Karpas-422 (cell line): ENCODE data around the gene LSM14B. TPM values are rescaled to one million over a fixed set of nuclear protein-coding genes. Genes with fewer than 3 reads are reported as not detected.

Experiments
- DNase-seq: peaks from one replicate; pipeline ENCODE4 v3.0.0-alpha.2; 2015
- H2AFZ ChIP-seq: fragments of 200-600 bp; sonication (generic); 2 replicates; pipeline ENCODE4 v1.6.1; 2014; ENCODE audit warnings: antibody characterized with exemption, low read length, mixed read lengths
- H3K27ac ChIP-seq: fragments of 200-600 bp; sonication (generic); 2 replicates; pipeline ENCODE4 v1.5.1; 2014; ENCODE audit warnings: mild to moderate bottlenecking, low read length, moderate library complexity
- H3K27me3 ChIP-seq: fragments of 200-600 bp; sonication (generic); 2 replicates; pipeline ENCODE4 v1.6.1; 2014; ENCODE audit warnings: low read length, mixed read lengths
- H3K36me3 ChIP-seq: fragments of 200-600 bp; sonication (generic); 2 replicates; pipeline ENCODE4 v1.6.1; 2014; ENCODE audit warnings: low read length, mixed read lengths; ENCODE audit not compliant: insufficient read depth
- H3K4me1 ChIP-seq: fragments of 200-600 bp; sonication (generic); 2 replicates; pipeline ENCODE4 v1.6.1; 2014; ENCODE audit warnings: mild to moderate bottlenecking, low read length, mixed read lengths
- H3K4me2 ChIP-seq: fragments of 200-600 bp; sonication (generic); 2 replicates; pipeline ENCODE4 v1.6.1; 2014; ENCODE audit warnings: low read length, low read depth, mild to moderate bottlenecking; ENCODE audit not compliant: poor library complexity, severe bottlenecking
- H3K4me3 ChIP-seq: fragments of 200-600 bp; sonication (generic); 2 replicates; pipeline ENCODE4 v1.5.1; 2014; ENCODE audit warnings: mild to moderate bottlenecking, antibody characterized with exemption, low read length, mixed read lengths
- H3K79me2 ChIP-seq: fragments of 200-600 bp; sonication (generic); 2 replicates; pipeline ENCODE4 v1.6.1; 2014; ENCODE audit warnings: mild to moderate bottlenecking, low read length, mixed read lengths
- H3K9ac ChIP-seq: fragments of 200-600 bp; sonication (generic); 2 replicates; pipeline ENCODE4 v1.6.0; 2014; ENCODE audit warnings: low read length
- H3K9me2 ChIP-seq: fragments of 200-600 bp; sonication (generic), shearing (Covaris generic); replicated peaks from 2 replicates; pipeline ENCODE4 v1.6.0; 2014; ENCODE audit warnings: mild to moderate bottlenecking, low read length, moderate library complexity; ENCODE audit not compliant: insufficient read depth
- H3K9me3 ChIP-seq: fragments of 300-700, 200-600 bp; sonication (generic); 2 replicates; pipeline ENCODE4 v1.6.1; 2014; ENCODE audit warnings: low read length, mixed read lengths
- H4K20me1 ChIP-seq: fragments of 200-600 bp; sonication (generic); 2 replicates; pipeline ENCODE4 v1.6.1; 2014; ENCODE audit warnings: mild to moderate bottlenecking, antibody characterized with exemption, low read length, low read depth; ENCODE audit not compliant: insufficient read depth
- total RNA-seq: library from RNA; depleted of rRNA; stranded (reverse); fragments of >200 nt; shearing (Covaris generic); gene quantifications from 2 replicates; pipeline ENCODE4 v1.2.3, GENCODE V29; 2014; ENCODE audit warnings: low replicate concordance

LSM14B gene
- total RNA-seq, 1 experiment from 2014 or later: 16.1 TPM

DNA sequence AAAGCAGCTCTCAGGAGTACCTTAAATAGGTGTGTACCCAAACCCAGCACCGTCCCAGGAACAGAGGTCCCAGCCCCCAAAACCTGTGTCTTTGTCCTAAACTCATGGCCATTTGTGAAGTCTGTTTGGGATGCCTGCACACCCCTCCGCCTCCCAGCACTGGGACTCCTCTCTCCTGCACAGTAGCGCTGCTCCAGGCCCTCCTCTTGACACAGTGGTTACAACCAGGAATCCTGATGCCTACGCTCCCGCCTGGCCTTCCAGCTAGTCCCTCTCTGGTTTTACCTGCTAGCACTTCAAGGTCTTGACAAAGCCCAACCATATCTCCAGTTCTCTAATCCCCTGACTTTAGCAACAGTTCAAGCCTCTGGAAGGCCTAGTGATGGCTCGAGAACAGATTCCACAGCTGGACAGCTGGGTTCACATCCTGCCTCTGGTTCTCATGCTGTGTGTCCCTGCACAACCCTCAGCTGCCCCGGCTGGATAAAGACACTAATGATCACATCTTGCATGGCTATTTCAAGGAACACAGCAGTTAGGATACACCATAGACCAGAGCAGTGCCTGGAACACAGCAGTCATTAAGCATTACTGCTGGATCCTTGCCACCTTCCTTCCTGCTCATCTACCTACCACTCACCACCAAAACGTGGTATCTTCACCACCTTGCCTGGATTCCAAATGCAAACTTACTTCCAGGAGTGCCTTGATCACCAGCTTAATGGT, 15.4 kb downstream of the LSM14B start:
- Histone ChIP-seq H3K9ac (no peak overlapping the region), H2AFZ (no peak overlapping the region), H3K9me2 (no peaks in the 10 kb centered on the region), H3K4me1 (peaks cover 43% of the 10 kb centered on the region), H3K27me3 (no peaks in the 10 kb centered on the region), H3K9me3 (no peaks in the 10 kb centered on the region), H4K20me1 (peaks cover 47% of the 10 kb centered on the region), H3K36me3 (peaks cover 63% of the 10 kb centered on the region), H3K4me3 (no peak overlapping the region), H3K27ac (no peak overlapping the region), H3K79me2 (peaks cover 40% of the 10 kb centered on the region), H3K4me2 (no peak overlapping the region)
- DNase-seq: no peak

DNA sequence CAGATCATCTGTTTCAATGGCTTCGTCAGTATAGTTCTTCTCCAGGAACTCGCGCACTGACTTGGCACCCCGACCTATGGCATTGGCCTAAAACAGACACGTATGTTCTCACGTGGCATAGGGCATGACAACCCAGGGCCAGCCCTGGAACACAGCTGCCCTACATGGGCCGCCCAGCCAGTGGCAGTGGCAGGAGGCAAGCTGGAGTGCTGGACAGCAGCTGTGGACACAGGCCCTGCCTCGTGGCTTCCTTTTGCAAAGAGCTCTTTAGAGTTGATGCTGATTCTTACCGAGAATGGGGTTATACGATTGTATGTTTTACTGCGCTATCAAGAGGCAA, 15.9 kb downstream of the LSM14B start:
- no peak for DNase-seq
- Histone ChIP-seq H3K9me2 (no peaks in the 10 kb centered on the region), H3K9me3 (no peaks in the 10 kb centered on the region), H3K4me2 (no peak overlapping the region), H3K9ac (no peak overlapping the region), H4K20me1 (peaks cover 42% of the 10 kb centered on the region), H3K4me1 (peaks cover 39% of the 10 kb centered on the region), H3K27ac (no peak overlapping the region), H3K4me3 (no peak overlapping the region), H3K79me2 (peaks cover 42% of the 10 kb centered on the region), H3K36me3 (peaks cover 63% of the 10 kb centered on the region), H3K27me3 (no peaks in the 10 kb centered on the region), H2AFZ (no peak overlapping the region)

DNA sequence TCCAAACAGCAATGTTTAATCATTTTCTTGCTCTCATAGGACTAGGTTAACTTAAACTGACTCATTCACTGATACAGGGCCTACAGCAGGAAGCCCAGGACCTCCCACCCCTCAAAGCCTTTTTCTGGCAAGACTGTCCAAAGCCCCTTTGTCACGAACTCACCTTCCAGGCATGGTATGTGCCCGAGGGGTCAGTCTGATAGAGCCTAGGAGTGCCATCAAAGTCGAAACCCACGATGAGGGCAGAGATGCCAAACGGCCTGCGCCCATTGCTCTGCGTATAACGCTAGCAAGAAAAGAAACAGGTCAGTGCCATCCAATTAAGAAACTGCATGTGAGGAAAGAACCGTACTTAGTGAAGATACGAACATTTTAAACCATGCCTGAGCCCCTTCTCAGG, 16.6 kb downstream of the LSM14B start:
- Histone ChIP-seq H3K4me3 (no peak overlapping the region), H3K9me3 (no peaks in the 10 kb centered on the region), H3K4me2 (no peak overlapping the region), H3K9me2 (no peaks in the 10 kb centered on the region), H3K79me2 (peaks cover 42% of the 10 kb centered on the region), H3K36me3 (peaks cover 59% of the 10 kb centered on the region), H3K27me3 (no peaks in the 10 kb centered on the region), H4K20me1 (peaks cover 40% of the 10 kb centered on the region), H3K9ac (no peak overlapping the region), H3K4me1 (peaks cover 31% of the 10 kb centered on the region), H2AFZ (no peak overlapping the region), H3K27ac (no peak overlapping the region)
- no peak for DNase-seq

DNA sequence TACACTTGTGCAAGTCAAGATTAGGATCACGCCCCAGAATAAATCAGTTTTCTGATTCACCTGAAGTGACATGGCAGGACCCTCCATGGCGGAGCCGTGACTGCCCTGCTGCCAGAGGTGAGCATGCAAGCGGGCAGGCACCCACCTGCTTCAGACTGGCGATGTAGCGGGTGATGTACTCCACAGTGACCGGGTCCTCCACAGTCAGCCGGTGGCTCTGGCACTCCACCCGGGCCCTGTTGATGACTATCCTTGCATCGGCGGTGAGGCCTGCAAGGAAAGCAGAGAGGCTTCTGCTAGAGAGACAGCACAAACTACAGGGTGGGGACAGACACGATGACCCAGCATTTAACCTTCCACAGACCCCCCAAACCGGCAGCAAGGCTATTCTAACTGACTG, 17.4 kb downstream of the LSM14B start:
- Histone ChIP-seq H3K36me3 (peaks cover 55% of the 10 kb centered on the region), H4K20me1 (peaks cover 45% of the 10 kb centered on the region), H3K4me1 (peaks cover 31% of the 10 kb centered on the region), H3K79me2 (peaks cover 45% of the 10 kb centered on the region), H3K27ac (no peak overlapping the region), H3K9me3 (no peaks in the 10 kb centered on the region), H3K9ac (no peak overlapping the region), H2AFZ (no peak overlapping the region), H3K9me2 (no peaks in the 10 kb centered on the region), H3K4me3 (no peak overlapping the region), H3K4me2 (no peak overlapping the region), H3K27me3 (no peaks in the 10 kb centered on the region)
- DNase-seq: no peak

DNA sequence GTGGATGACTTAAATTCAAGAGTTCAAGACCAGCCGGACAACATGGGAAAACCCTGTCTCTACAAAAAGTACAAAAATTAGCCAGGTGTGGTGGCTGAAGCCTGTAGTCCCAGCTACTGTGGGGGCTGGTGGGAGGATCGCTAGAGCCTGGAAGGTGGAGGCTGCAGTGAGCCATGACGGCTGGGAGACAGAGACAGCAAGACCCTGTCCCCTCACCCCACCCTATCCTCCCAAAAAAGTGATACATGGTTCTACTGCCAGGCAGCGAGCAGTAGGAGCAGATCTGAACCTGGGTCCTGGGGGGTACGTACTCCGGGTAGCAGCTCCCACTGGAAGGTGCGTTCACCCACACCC, 18.7 kb downstream of the LSM14B start:
- peaks cover 33% of the 10 kb centered on the region for H3K4me1 ChIP-seq
- H3K4me2 ChIP-seq: peak overlapping the region; percentile 91
- no peak for DNase-seq
- peaks cover 43% of the 10 kb centered on the region for H3K36me3 ChIP-seq
- peak overlapping the region; percentile 91 for H3K9ac ChIP-seq
- H3K27ac ChIP-seq: no peak overlapping the region
- peaks cover 59% of the 10 kb centered on the region for H4K20me1 ChIP-seq
- no peak overlapping the region for H2AFZ ChIP-seq
- peaks cover 58% of the 10 kb centered on the region for H3K79me2 ChIP-seq
- no peaks in the 10 kb centered on the region for H3K9me3 ChIP-seq
- H3K4me3 ChIP-seq: peak overlapping the region; percentile 91
- H3K27me3 ChIP-seq: no peaks in the 10 kb centered on the region
- H3K9me2 ChIP-seq: no peaks in the 10 kb centered on the region

DNA sequence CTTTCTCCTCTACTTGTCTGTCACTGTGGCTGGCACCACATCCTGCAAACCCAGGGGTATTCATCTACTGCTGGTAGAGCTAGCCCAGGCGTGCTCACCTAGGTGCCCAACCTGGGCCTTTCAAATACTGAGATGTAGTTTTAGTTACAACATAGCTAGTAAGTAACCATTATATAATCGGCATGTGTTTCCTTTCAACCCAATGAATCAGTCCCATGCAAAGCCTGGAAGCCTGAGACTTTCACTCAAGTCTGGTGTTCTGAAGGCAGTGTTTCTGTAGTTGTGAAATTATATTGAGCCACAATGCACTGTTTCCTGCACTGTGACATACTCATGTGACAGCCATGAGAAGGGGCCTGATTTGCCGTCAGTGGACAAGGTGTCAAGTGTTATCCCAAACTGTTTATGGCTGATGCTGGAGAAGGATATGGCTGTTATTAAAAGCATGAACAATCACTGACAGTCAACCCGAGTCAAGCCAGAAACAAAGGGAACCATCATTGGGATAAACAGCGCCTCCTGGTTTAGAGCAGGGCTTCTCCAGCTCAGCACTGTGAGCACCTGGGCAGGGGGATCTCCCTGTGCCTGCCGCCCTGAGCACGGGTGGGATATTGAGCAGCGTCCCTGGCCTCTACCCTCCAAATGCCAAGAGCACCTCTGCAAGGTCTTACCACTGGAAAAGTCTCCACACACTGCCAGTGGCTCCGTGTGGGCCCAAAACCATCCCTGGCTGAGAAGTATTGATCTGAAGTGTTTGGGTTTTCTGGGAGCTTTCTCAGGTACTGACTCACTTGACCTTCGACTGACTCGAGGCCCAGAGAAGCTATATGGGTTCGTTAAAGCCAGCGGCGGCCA, 19.3 kb downstream of the LSM14B start:
- Histone ChIP-seq H4K20me1 (peaks cover 64% of the 10 kb centered on the region), H3K9me2 (no peaks in the 10 kb centered on the region), H3K27me3 (no peaks in the 10 kb centered on the region), H3K27ac (peak overlapping the region; percentile 51; the same call in 1 of the 2 replicates), H3K79me2 (peaks cover 62% of the 10 kb centered on the region), H3K4me2 (peak overlapping the region; percentile 91), H3K4me1 (peaks cover 27% of the 10 kb centered on the region), H3K4me3 (peak overlapping the region; percentile 91), H3K9ac (peak overlapping the region; percentile 91), H3K9me3 (no peaks in the 10 kb centered on the region), H2AFZ (no peak overlapping the region), H3K36me3 (peaks cover 37% of the 10 kb centered on the region)
- DNase-seq: no peak

DNA sequence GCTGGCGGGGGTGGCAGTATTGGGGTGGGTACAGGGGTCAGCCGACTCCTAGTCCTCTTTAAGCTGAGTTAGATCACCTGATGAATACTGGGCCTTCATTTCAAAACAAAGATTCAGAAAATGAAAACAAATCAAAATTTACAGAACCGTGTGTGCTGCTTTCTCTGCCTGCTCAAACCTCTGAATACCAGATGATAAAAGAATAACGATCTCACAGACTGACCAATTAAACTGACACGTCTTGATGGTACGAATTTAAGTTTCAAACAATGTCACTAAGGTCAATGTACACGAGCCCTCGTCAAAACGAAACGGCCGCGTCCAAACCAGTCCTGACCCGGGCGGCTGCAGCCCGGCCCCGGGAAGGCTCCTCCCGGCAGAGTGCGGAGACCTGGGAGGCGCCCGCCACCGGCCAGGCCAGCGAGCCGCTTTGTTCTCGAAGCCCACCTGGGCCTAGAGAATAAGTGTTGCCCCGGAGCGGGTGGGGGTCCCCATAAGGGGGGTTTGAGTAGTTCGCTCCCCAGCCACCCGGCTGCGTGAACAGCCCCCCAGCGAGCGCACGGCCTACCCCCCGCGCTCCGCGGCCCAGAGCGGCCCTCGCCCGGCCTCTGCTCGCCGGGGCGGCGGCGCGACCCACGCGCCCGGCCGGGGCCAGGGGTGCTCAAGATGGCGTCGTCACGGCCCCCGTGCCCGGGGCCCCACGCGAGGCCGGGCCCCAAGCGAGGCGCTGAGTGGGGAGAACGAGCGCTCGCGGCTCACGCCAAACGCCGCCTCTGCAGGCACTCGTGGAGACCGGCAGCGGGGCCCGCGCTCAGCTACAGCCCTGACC, 20.2 kb downstream of the LSM14B start:
- no peaks in the 10 kb centered on the region for H3K9me3 ChIP-seq
- H3K79me2 ChIP-seq: peaks cover 70% of the 10 kb centered on the region
- H3K4me2 ChIP-seq: peak overlapping the region; percentile 91
- no peaks in the 10 kb centered on the region for H3K9me2 ChIP-seq
- no peak for DNase-seq
- peak overlapping the region; percentile 91 for H3K9ac ChIP-seq
- H3K27me3 ChIP-seq: no peaks in the 10 kb centered on the region
- H3K4me1 ChIP-seq: peaks cover 27% of the 10 kb centered on the region
- H3K27ac ChIP-seq: peak overlapping the region; percentile 51
- peaks cover 73% of the 10 kb centered on the region for H4K20me1 ChIP-seq
- peaks cover 33% of the 10 kb centered on the region for H3K36me3 ChIP-seq
- H3K4me3 ChIP-seq: peak overlapping the region; percentile 91
- no peak overlapping the region for H2AFZ ChIP-seq
